ENCODE results near the gene CDH4. TPM values are rescaled to one million over a fixed set of nuclear protein-coding genes. Genes with fewer than 3 reads are reported as not detected.

CDH4 gene
- total and polyA plus RNA-seq, 2 of the 4 experiments (the other 2 are of a cell fraction), result 1.6 to 3.5 TPM

DNA sequence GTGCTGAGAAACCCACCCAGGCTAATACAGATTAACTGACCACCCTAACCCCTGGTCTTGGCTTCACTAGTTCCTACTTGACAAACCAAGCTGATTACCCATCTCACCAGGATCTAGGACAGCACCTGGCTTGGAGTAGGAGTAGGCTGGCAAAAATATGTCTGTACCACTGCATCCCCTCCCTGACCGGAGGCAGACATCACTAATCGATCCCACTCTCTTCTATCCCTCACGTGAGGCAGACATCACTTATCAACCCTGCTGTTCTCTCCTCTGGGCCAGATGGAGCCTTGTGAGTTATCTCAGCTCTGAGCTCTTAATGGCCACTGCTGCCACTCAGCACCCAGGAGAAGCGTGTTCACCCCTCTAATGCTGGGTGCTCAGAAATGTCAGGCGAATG lies 324.3 kb downstream of the CDH4 start:
- Histone ChIP-seq H4K5ac (ENCODE audit: low read depth, low read length) (no peak overlapping the region), H3K36me3 (ENCODE audit: control insufficient read depth, insufficient read depth, low read length) (no peaks in the 10 kb centered on the region), H2BK5ac (ENCODE audit: low read depth, low read length, poor library complexity, severe bottlenecking) (no peak overlapping the region), H3K9ac (ENCODE audit: low read depth, low read length) (no peak overlapping the region), H3K27me3 (ENCODE audit: control insufficient read depth, insufficient read depth, low read length) (peaks cover 8% of the 10 kb centered on the region), H3K9me3 (ENCODE audit: control insufficient read depth, insufficient read depth, low read length) (peaks cover 3% of the 10 kb centered on the region), H3K27ac (ENCODE audit: insufficient read depth, low read length) (no peak overlapping the region), H3K4me2 (ENCODE audit: low read depth, low read length) (no peak overlapping the region), H2AFZ (replicated peaks; ENCODE audit: low read length, poor library complexity) (no peak overlapping the region), H3K23ac (ENCODE audit: low read depth, low read length) (no peak overlapping the region), H2BK20ac (ENCODE audit: low read depth, low read length) (no peak overlapping the region), H3K4me1 (ENCODE audit: control insufficient read depth, insufficient read depth, low read length) (no peaks in the 10 kb centered on the region), H3K79me1 (ENCODE audit: low read depth in 1 of 2, low read length in 2 of 2) (no peaks in the 10 kb centered on the region), H3K9me1 (ENCODE audit: insufficient read depth, low read length) (no peaks in the 10 kb centered on the region), H3K4me3 (ENCODE audit: insufficient read depth, low read depth, low read length) (no peak overlapping the region), H4K91ac (ENCODE audit: insufficient read depth, low read depth, low read length) (no peak overlapping the region), H3K56ac (ENCODE audit: extremely low read depth, insufficient read depth, low read length) (no peak overlapping the region; the same call in 1 of the 2 replicates), H2BK120ac (ENCODE audit: low read depth, low read length) (no peak overlapping the region), H4K20me1 (ENCODE audit: insufficient read depth, low read length) (no peaks in the 10 kb centered on the region), H2AK5ac (ENCODE audit: low read depth, low read length) (no peak overlapping the region), H3K18ac (ENCODE audit: low read depth, low read length) (no peak overlapping the region), H3K4ac (ENCODE audit: low read depth, low read length) (no peak overlapping the region), H3K14ac (replicated peaks; ENCODE audit: low read depth, low read length) (no peak overlapping the region), H2AK9ac (replicated peaks; ENCODE audit: low read depth, low read length, poor library complexity) (no peak overlapping the region), H4K8ac (ENCODE audit: low read depth in 2 of 2, low read length in 2 of 2) (no peak overlapping the region), H2BK15ac (ENCODE audit: low read depth, low read length) (no peak overlapping the region)
- no peak for ATAC-seq (ENCODE audit: low read depth)
- in situ Hi-C loops (cut with MboI; ENCODE audit: low sequenced_read_pairs), result no loop called here
- dilution Hi-C loops (cut with HindIII; ENCODE audit: low sequenced_read_pairs, unreplicated experiment), result no loop called here
- no CpG with 5 or more reads among the region's 5 CpGs for WGBS, 2 experiments (ENCODE audit: extremely low coverage in 2 of 2, insufficient read length in 1 of 2)
- POLR2A ChIA-PET (ENCODE audit: unreplicated experiment), result no interaction called here
- no TSS peak for BruUV-seq (replicated peaks)
- CTCF ChIA-PET, result no interaction called here
- intact Hi-C loops (cut with micrococcal nuclease), result no loop called here
- DNase-seq, result no peak
- TF ChIP-seq, protein P1, sequence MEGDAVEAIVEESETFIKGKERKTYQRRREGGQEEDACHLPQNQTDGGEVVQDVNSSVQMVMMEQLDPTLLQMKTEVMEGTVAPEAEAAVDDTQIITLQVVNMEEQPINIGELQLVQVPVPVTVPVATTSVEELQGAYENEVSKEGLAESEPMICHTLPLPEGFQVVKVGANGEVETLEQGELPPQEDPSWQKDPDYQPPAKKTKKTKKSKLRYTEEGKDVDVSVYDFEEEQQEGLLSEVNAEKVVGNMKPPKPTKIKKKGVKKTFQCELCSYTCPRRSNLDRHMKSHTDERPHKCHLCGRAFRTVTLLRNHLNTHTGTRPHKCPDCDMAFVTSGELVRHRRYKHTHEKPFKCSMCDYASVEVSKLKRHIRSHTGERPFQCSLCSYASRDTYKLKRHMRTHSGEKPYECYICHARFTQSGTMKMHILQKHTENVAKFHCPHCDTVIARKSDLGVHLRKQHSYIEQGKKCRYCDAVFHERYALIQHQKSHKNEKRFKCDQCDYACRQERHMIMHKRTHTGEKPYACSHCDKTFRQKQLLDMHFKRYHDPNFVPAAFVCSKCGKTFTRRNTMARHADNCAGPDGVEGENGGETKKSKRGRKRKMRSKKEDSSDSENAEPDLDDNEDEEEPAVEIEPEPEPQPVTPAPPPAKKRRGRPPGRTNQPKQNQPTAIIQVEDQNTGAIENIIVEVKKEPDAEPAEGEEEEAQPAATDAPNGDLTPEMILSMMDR (conservative IDR thresholded peaks at IDR 0.05; ENCODE audit: low read depth, low read length), result no peak
- TF ChIP-seq RAD21 (IDR thresholded peaks at IDR 0.05; ENCODE audit: low read length), result no peak
- TF ChIP-seq, protein P2, sequence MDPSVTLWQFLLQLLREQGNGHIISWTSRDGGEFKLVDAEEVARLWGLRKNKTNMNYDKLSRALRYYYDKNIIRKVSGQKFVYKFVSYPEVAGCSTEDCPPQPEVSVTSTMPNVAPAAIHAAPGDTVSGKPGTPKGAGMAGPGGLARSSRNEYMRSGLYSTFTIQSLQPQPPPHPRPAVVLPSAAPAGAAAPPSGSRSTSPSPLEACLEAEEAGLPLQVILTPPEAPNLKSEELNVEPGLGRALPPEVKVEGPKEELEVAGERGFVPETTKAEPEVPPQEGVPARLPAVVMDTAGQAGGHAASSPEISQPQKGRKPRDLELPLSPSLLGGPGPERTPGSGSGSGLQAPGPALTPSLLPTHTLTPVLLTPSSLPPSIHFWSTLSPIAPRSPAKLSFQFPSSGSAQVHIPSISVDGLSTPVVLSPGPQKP (IDR thresholded peaks at IDR 0.05; ENCODE audit: borderline replicate concordance, low read depth, low read length), result no peak
- no peak; the same call in 1 of the 2 replicates for TF ChIP-seq BHLHE40 (IDR thresholded peaks at IDR 0.05; ENCODE audit: low read depth, low read length)
- no peak for TF ChIP-seq CHD1 (IDR thresholded peaks at IDR 0.05; ENCODE audit: low read depth, low read length)
- no peak for TF ChIP-seq CEBPB (IDR thresholded peaks at IDR 0.05; ENCODE audit: low read depth, low read length)
- no peak for TF ChIP-seq RCOR1 (IDR thresholded peaks at IDR 0.05; ENCODE audit: insufficient replicate concordance, low read length)
- no peak for TF ChIP-seq POLR2A (IDR thresholded peaks at IDR 0.05; ENCODE audit: low read depth, low read length)
- TF ChIP-seq MXI1 (IDR thresholded peaks at IDR 0.05; ENCODE audit: borderline replicate concordance, low read depth, low read length), result no peak
- TF ChIP-seq MAZ (IDR thresholded peaks at IDR 0.05; ENCODE audit: borderline replicate concordance, low read depth, low read length), result no peak
- TF ChIP-seq MAFK (IDR thresholded peaks at IDR 0.05; ENCODE audit: low read depth, low read length), result no peak
- TF ChIP-seq, protein P3, sequence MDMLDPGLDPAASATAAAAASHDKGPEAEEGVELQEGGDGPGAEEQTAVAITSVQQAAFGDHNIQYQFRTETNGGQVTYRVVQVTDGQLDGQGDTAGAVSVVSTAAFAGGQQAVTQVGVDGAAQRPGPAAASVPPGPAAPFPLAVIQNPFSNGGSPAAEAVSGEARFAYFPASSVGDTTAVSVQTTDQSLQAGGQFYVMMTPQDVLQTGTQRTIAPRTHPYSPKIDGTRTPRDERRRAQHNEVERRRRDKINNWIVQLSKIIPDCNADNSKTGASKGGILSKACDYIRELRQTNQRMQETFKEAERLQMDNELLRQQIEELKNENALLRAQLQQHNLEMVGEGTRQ (IDR thresholded peaks at IDR 0.05; ENCODE audit: low read depth, low read length), result no peak
- TF ChIP-seq NFE2L2 (IDR thresholded peaks at IDR 0.05; ENCODE audit: low read depth, low read length), result no peak
- TF ChIP-seq FOS (IDR thresholded peaks at IDR 0.05; ENCODE audit: low read depth, low read length), result no peak
- no peak for TF ChIP-seq SMC3 (IDR thresholded peaks at IDR 0.05; ENCODE audit: low read depth, low read length)
- TF ChIP-seq RFX5 (IDR thresholded peaks at IDR 0.05; ENCODE audit: low read depth, low read length), result no peak

Data from IMR-90 (cell line).